ENCODE data around the gene SNX3.

DNA sequence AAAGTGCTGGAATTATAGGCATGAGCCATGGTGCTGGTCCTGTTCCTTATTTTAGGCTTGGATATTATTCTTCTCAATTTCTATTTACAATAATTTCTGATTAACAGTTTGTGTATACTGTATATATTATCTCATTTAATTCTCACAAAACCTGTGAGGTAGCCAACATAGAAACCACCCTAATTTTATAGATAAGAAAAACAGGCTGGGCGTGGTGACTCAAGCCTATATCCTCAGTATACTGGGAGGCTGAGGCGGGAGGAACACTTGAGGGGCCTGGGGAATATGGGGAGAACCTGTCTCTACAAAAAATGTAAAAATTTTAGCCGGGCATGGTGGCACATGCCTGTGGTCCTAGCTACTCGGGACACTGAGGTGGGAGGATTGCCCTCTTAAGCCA, 30.3 kb upstream of the SNX3 start:
- no peak for TF ChIP-seq EZH2 (IDR thresholded peaks at IDR 0.05; ENCODE audit: low read depth)
- TF ChIP-seq, protein P1, sequence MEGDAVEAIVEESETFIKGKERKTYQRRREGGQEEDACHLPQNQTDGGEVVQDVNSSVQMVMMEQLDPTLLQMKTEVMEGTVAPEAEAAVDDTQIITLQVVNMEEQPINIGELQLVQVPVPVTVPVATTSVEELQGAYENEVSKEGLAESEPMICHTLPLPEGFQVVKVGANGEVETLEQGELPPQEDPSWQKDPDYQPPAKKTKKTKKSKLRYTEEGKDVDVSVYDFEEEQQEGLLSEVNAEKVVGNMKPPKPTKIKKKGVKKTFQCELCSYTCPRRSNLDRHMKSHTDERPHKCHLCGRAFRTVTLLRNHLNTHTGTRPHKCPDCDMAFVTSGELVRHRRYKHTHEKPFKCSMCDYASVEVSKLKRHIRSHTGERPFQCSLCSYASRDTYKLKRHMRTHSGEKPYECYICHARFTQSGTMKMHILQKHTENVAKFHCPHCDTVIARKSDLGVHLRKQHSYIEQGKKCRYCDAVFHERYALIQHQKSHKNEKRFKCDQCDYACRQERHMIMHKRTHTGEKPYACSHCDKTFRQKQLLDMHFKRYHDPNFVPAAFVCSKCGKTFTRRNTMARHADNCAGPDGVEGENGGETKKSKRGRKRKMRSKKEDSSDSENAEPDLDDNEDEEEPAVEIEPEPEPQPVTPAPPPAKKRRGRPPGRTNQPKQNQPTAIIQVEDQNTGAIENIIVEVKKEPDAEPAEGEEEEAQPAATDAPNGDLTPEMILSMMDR (conservative IDR thresholded peaks at IDR 0.05) = no peak
